CD4-positive, alpha-beta T cell (primary cell): ENCODE data around the gene DDX50. TPM values are rescaled to one million over a fixed set of nuclear protein-coding genes. Genes with fewer than 3 reads are reported as not detected.

Experiments
- ATAC-seq: fragments of 200-7000 bp; cut with Tn5 transposase; one replicate; pipeline ENCODE4 v1.10.0; 2022; ENCODE audit warnings: mild to moderate bottlenecking; ENCODE audit not compliant: poor library complexity
- CTCF ChIA-PET: fragments of 350-600 bp; sonication (Branson Sonifier 250); formaldehyde crosslinking; loops from one replicate; lab custom pipeline; 2021; ENCODE audit warnings: antibody characterized with exemption, inconsistent platforms; lab: Charles Lee
- POLR2A ChIA-PET: fragments of 350-600 bp; sonication (Branson Sonifier 250); formaldehyde crosslinking; loops from one replicate; lab custom pipeline; 2021; ENCODE audit warnings: antibody characterized with exemption, inconsistent platforms; lab: Charles Lee
- DNase-seq, 14 experiments: peaks; one replicate each; pipeline ENCODE4 v3.0.0-alpha.2; 2013 to 2020; ENCODE audit warnings: mixed read lengths in 2 of 14
- H3K27ac ChIP-seq, 2 donors: one replicate each; pipeline versions ENCODE4 v1.5.1 to v1.7.0; 2013; ENCODE audit warnings: low read length in 2 of 2, low read depth in 1 of 2, mild to moderate bottlenecking in 1 of 2
- H3K27me3 ChIP-seq, 2 experiments: 1 replicate in 1 of 2; 2 replicates in 1 of 2; pipeline versions ENCODE4 v1.6.1 to v1.7.0; 2013; ENCODE audit warnings: low read length in 2 of 2, control low read depth in 1 of 2, mild to moderate bottlenecking in 1 of 2, moderate library complexity in 1 of 2; ENCODE audit not compliant: insufficient read depth in 2 of 2, control insufficient read depth in 1 of 2
- H3K36me3 ChIP-seq: one replicate; pipeline ENCODE4 v1.6.1; 2013; ENCODE audit warnings: low read length, control low read depth; ENCODE audit not compliant: insufficient read depth
- H3K4me1 ChIP-seq: one replicate; pipeline ENCODE4 v1.6.1; 2013; ENCODE audit warnings: low read length, control low read depth; ENCODE audit not compliant: insufficient read depth
- H3K4me3 ChIP-seq: one replicate; pipeline ENCODE4 v1.5.1; 2013; ENCODE audit warnings: mild to moderate bottlenecking, low read length, moderate library complexity
- H3K9me3 ChIP-seq, 2 experiments: 1 replicate in 1 of 2; 2 replicates in 1 of 2; pipeline versions ENCODE4 v1.6.1 to v1.7.0; 2013; ENCODE audit warnings: low read length in 2 of 2, mild to moderate bottlenecking in 2 of 2, control low read depth in 1 of 2, moderate library complexity in 1 of 2; ENCODE audit not compliant: control insufficient read depth in 1 of 2, insufficient read depth in 1 of 2
- H3K27ac Mint-ChIP-seq: one replicate; pipeline ENCODE4 v1.8.0; 2020; ENCODE audit warnings: mixed read lengths
- H3K27me3 Mint-ChIP-seq: one replicate; pipeline ENCODE4 v1.8.0; 2021; ENCODE audit warnings: mixed read lengths
- H3K36me3 Mint-ChIP-seq: one replicate; pipeline ENCODE4 v1.8.0; 2021; ENCODE audit warnings: low read depth, mixed read lengths
- H3K4me1 Mint-ChIP-seq: one replicate; pipeline ENCODE4 v1.8.0; 2021; ENCODE audit warnings: low read depth, mixed read lengths
- H3K4me3 Mint-ChIP-seq: one replicate; pipeline ENCODE4 v1.8.0; 2020; ENCODE audit warnings: mild to moderate bottlenecking, mixed read lengths
- H3K9me3 Mint-ChIP-seq: one replicate; pipeline ENCODE4 v1.8.0; 2020; ENCODE audit warnings: mixed read lengths
- CTCF ChIP-seq: fragments of 200-600 bp; IDR thresholded peaks from one replicate; pipeline ENCODE4 v1.8.0; 2022; ENCODE audit warnings: antibody characterized with exemption, mild to moderate bottlenecking
- intact Hi-C, 2 experiments: fragments of 100-400 bp; cut with DNase I in 1 of 2; cut with micrococcal nuclease in 1 of 2; formaldehyde crosslinking; loops; one replicate each; pipeline versions ENCODE4 v1.15.1 to v1.9.0; 2023 to 2025; cut with DNase I, micrococcal nuclease
- total RNA-seq, 174 experiments: library from RNA in 2 of 174; stranded (reverse) in 2 of 174; gene quantifications; one replicate each; pipeline ENCODE4 v1.2.3 and lab custom pipeline; 2021 to 2026

Gene DDX50
- total RNA-seq, 2 experiments from 2014 or later = 46.8 to 47.5 TPM

GRCh38 chr10:68955832-68956532 lies 54.9 kb downstream of the DDX50 start, which contains the start of gene DDX21:
DDX21 (plus strand) TSS chr10:68956170; CDS start chr10:68956226, 56 bp downstream.
- Histone ChIP-seq H3K9me3 (no peaks in the 10 kb centered on the region), H3K4me3 (peak within 1 kb of the TSS; percentile 97), H3K4me1 (peaks cover 45% of the 10 kb centered on the region), H3K36me3 (peaks cover 20% of the 10 kb centered on the region), H3K27ac (peak within 1 kb of the TSS; percentile 98 to 100), H3K27me3 (no peaks in the 10 kb centered on the region)
- TF ChIP-seq CTCF = peak; percentile 87
- H3K4me3 Mint-ChIP-seq = peak within 1 kb of the TSS; percentile 95
- ChIA-PET CTCF (interaction anchor here (0.8 to 2.5 kb wide), 11 partner anchors 9 to 169 kb away, joined by 3 to 6 read pairs (median 4); partner anchors contain the start of gene DDX50), POLR2A (interaction anchor here (0.6 to 3.9 kb wide), 26 partner anchors 9 to 624 kb away, joined by 3 to 24 read pairs (median 4); partner anchors contain the start of genes CCAR1, DDX50, HNRNPH3 and KIFBP)
- peaks cover 44% of the 10 kb centered on the region for H3K4me1 Mint-ChIP-seq
- peak; percentile 80 for ATAC-seq
- H3K9me3 Mint-ChIP-seq = no peaks in the 10 kb centered on the region
- intact Hi-C loops = loop anchor here (1.0 to 10.0 kb wide), 9 partner anchors 36 to 1071 kb away; partner anchors contain the start of genes CCAR1 (in 1 of the 2), DDX50 (in 1 of the 2), RUFY2 (in 1 of the 2) and SIRT1 (in 1 of the 2)
- H3K27ac Mint-ChIP-seq = peak within 1 kb of the TSS; percentile 94
- peak; percentile 73 to 95 (median 82) for DNase-seq
- H3K36me3 Mint-ChIP-seq = peaks cover 39% of the 10 kb centered on the region
- H3K27me3 Mint-ChIP-seq = no peaks in the 10 kb centered on the region

- Histone ChIP-seq H3K27me3 (no peaks in the 10 kb centered on the region), H3K36me3 (peaks cover 29% of the 10 kb centered on the region), H3K27ac (peak overlapping the region; percentile 98 to 100), H3K4me1 (peaks cover 46% of the 10 kb centered on the region), H3K4me3 (peak overlapping the region; percentile 97), H3K9me3 (no peaks in the 10 kb centered on the region)
- POLR2A ChIA-PET = interaction anchor here (0.6 to 3.9 kb wide), 7 partner anchors 8 to 131 kb away, joined by 3 to 24 read pairs (median 6); partner anchors contain the start of genes DDX50, KIFBP and SRGN
- peak overlapping the region; percentile 94 for H3K27ac Mint-ChIP-seq
- no peaks in the 10 kb centered on the region for H3K9me3 Mint-ChIP-seq
- CTCF ChIA-PET = interaction anchor here (2.5 kb wide), 1 partner anchor 10 kb away, joined by 6 read pairs; no protein-coding TSS in a partner anchor
- H3K4me3 Mint-ChIP-seq = peak overlapping the region; percentile 95
- peaks cover 54% of the 10 kb centered on the region for H3K4me1 Mint-ChIP-seq
- peaks cover 49% of the 10 kb centered on the region for H3K36me3 Mint-ChIP-seq
- DNase-seq = no peak
- no peaks in the 10 kb centered on the region for H3K27me3 Mint-ChIP-seq
- TF ChIP-seq CTCF = no peak
- ATAC-seq = no peak
- intact Hi-C loops = loop anchor here (2.0 to 10.0 kb wide), 6 partner anchors 35 to 1072 kb away; partner anchors contain the start of genes CCAR1 (in 1 of the 2), RUFY2 (in 1 of the 2), SIRT1 (in 1 of the 2) and SUPV3L1 (in 1 of the 2)
Observed at GRCh38 chr10:68957284-68957615, 56.1 kb downstream of the DDX50 start.

GRCh38 chr10:68957654-68958053 lies 56.5 kb downstream of the DDX50 start:
- H3K4me3 Mint-ChIP-seq = peak overlapping the region; percentile 95
- peak overlapping the region; percentile 97 for H3K4me3 ChIP-seq

More at GRCh38 chr10:68957654-68958053, 56.5 kb downstream of the DDX50 start:
- TF ChIP-seq CTCF = no peak
- POLR2A ChIA-PET = interaction anchor here (0.6 to 3.9 kb wide), 4 partner anchors 8 to 130 kb away, joined by 3 to 24 read pairs (median 9); partner anchors contain the start of genes DDX50 and SRGN
- intact Hi-C loops = loop anchor here (2.0 to 10.0 kb wide), 7 partner anchors 35 to 1073 kb away; partner anchors contain the start of genes CCAR1 (in 1 of the 2), RUFY2 (in 1 of the 2), SIRT1 (in 1 of the 2) and SUPV3L1 (in 1 of the 2)
- no peaks in the 10 kb centered on the region for H3K27me3 Mint-ChIP-seq
- H3K4me1 ChIP-seq = peaks cover 46% of the 10 kb centered on the region
- H3K27me3 ChIP-seq = no peaks in the 10 kb centered on the region
- peaks cover 54% of the 10 kb centered on the region for H3K4me1 Mint-ChIP-seq
- H3K36me3 ChIP-seq = peaks cover 33% of the 10 kb centered on the region
- H3K9me3 ChIP-seq = no peaks in the 10 kb centered on the region
- ATAC-seq (no peak), DNase-seq (no peak)
- H3K27ac Mint-ChIP-seq = peak overlapping the region; percentile 94
- CTCF ChIA-PET = no interaction called here
- H3K36me3 Mint-ChIP-seq = peaks cover 53% of the 10 kb centered on the region
- no peaks in the 10 kb centered on the region for H3K9me3 Mint-ChIP-seq
- H3K27ac ChIP-seq = peak overlapping the region; percentile 98 to 100
